GM23338 (cell line): ENCODE results near the gene WNT2B.

Experiments used
- CREB1 ChIP-seq: fragments of 250-450 bp; sonication (Bioruptor Pico); IDR thresholded peaks from 2 replicates; pipeline ENCODE4 v1.5.0; 2020; ENCODE audit warnings: low read depth, mild to moderate bottlenecking, moderate library complexity
- CTCF ChIP-seq, 2 experiments: fragments of 200-600 bp in 1 of 2; sonication (generic) in 1 of 2; conservative IDR thresholded peaks; 2 replicates each; pipeline versions ENCODE4 v1.5.1 to v1.6.1; 2016 to 2017; ENCODE audit warnings: antibody characterized with exemption in 2 of 2, low read depth in 2 of 2, mild to moderate bottlenecking in 2 of 2, moderate library complexity in 1 of 2
- EZH2 ChIP-seq: fragments of 200-600 bp; sonication (generic); IDR thresholded peaks from one replicate; pipeline ENCODE4 v1.8.0; 2017; ENCODE audit warnings: antibody characterized with exemption, mild to moderate bottlenecking, low read depth; ENCODE audit not compliant: unreplicated experiment
- POLR2AphosphoS5 ChIP-seq: IDR thresholded peaks from 2 replicates; pipeline ENCODE4 v1.6.1; 2016; ENCODE audit warnings: antibody characterized with exemption, low read depth

DNA sequence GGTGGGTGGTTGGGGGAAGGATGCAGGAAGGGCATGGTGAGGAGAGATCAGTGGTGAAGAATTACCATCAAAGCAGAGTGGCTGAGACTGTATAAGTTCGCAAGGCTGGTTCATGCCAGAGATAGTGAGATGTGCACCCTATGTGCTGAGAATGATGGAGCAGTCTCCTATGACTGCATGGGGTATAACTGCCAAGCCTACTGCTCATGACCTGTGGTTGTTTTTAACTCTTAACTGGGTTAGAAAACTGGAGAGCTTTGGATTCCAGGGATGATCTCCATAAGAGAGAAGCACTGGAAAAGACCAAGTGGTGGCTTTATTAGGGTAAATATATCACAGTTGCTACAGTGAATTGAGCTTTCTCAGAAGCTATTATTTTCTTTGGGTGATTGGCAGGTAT, 16.2 kb downstream of the WNT2B start:
- no peak for TF ChIP-seq CTCF (conservative IDR thresholded peaks at IDR 0.05; ENCODE audit: low read depth in 2 of 2)
- TF ChIP-seq CREB1 (CRISPR knock-in tag), result no peak
- TF ChIP-seq EZH2, result no peak
- TF ChIP-seq POLR2AphosphoS5, result no peak
